GM19395 (cell line): ENCODE measurements around the gene CTNNB1.
A peak's percentile ranks its signal among the peaks of the same experiment; 100 is the strongest.

Experiments used
- ATAC-seq: cut with Tn5 transposase; IDR thresholded peaks from one replicate; pipeline ENCODE4 v1.9.1; 2021; ENCODE audit warnings: mild to moderate bottlenecking, moderate library complexity; ENCODE audit not compliant: unreplicated experiment

Gene CTNNB1

GRCh38 chr3:41190509-41191284 is 8.6 kb upstream of the CTNNB1 start:
- peak; percentile 68 for ATAC-seq

DNA sequence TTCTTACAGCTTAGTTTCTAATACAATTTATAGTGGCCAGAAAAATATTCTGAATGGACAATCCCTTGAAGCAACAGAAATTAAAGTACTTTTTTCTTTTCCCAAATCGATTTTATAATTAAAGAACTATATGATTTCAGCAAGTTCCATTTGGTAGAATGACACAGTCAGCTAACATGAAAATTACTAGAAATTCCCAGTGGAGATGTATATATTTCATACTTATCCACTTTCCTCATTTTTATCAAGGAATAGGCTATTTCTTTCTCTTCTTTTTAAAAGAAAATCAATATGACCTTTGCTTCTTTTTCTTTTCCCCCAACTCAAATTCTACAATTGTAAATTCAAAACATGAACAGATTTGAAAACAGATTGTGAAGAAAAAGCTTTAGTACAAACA is 6.4 kb upstream of the CTNNB1 start:
- no peak for ATAC-seq

- ATAC-seq: no peak
Observed at GRCh38 chr3:41193794-41194539, 5.3 kb upstream of the CTNNB1 start.

DNA sequence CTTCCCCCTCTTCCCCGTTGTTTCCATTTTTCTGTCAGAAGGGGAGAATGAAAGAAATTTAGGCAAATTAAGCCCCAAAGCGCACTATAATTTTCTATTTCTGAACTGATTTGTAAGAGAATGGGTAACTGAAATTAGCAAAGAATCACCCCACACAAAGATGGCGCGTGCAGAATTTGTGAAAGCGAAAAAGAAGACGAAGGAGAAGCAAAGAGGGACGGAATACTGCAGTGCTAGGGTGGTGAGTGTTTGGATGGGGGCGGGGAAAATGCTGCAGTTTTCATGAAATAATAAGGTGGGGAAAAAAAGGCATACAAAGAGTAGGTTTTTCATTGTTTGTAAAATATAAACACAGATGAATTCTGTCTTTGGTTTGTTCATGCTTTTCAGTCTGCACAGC is 4.6 kb upstream of the CTNNB1 start:
- ATAC-seq: no peak

DNA sequence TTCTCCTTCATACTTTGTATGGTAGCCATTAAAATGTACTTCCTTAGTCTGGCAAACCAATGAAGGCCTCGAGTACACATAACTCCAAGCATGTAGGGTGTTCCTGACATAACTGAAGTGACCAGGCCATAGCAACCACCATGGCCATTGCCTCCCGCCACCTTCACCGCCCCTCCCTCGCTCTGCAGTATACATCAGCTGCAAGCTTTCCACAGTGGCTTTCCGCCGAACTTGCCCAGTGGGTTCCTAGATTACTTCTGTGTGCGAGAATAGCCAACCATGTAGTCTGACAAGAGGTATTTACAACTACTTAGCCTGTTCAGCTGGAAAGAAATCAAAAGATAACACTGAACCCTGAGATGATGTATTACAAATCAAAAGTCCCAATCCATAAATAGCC is 3.4 kb upstream of the CTNNB1 start:
- ATAC-seq: no peak

GRCh38 chr3:41196499-41197410 is 2.5 kb upstream of the CTNNB1 start:
- ATAC-seq: no peak

DNA sequence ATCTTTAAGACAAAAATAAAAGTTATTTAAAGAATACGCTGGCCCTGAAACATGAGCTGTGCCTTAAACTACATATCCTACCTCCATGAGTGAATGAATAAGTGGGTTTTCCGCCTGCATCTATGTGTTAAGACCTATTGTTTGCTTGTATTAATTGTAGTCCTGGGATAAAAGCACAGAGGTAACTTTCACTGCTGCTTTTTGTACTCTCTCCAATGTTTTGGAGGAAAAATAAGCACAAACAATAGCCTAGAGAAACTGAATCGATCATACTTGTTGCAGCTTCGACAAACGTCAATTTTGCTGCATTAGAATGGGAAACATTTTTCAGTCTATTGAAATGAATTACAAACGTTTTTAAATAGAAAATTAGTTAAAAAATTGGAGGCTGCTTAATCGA is 1.3 kb upstream of the CTNNB1 start:
- no peak for ATAC-seq

DNA sequence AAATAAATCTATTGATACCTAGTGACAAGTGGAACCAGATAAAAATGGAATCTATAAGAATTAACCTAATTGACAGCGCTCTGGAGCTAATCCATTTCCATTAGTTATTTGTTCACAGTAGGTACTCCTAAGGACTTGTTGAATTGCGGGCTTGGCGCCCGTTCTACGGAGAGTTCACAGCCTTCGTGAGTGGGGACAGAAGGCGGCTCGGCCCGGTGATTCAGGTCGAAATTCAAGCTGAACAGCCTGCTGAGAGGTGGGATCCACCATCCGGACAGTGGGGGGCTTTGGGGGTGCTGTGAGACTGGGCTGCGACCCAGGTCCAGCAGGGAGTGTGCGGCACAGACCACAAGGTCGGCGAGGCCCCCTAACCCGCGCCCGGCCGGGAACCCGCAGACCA is 779 bp upstream of the CTNNB1 start:
- ATAC-seq: peak; percentile 2

DNA sequence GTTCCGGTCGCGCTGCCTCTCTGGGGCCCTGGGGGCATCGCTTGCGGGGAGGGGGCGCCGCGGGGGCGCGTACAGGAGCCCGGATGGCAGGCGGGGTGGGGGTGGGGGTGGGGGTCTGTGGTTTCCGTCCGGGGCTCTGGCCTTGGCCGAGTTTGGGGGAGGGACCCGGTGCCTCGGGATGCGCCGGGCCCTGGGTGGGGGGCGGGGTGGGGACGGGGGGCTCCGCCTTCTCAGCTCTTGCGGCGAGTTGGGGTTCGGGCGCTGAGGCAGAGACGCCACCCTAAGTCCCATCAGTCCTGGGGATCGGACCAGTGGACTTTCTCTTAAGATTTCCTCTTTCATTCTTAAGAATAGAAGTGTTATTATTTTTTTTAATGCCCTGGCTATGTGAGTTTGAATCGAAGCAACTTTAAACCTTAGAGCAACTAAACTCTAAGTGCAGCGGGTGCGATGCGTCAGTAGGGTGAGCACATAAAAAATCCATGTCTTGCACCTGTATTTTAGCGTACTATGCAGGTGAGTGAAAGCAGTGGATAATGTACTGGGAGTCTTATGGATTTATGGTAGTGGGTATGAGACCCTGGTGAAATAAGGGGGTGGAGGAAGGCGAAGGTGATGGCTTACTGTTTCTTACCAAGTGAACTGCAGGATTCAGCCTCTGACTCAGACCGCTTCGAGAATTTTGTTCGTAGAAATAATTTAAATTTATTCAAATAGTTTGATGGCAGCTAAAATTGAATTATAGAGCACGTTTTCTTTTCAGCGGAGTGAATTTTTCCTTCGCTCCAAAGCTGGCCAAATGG is 762 bp downstream of the CTNNB1 start:
- no peak for ATAC-seq

DNA sequence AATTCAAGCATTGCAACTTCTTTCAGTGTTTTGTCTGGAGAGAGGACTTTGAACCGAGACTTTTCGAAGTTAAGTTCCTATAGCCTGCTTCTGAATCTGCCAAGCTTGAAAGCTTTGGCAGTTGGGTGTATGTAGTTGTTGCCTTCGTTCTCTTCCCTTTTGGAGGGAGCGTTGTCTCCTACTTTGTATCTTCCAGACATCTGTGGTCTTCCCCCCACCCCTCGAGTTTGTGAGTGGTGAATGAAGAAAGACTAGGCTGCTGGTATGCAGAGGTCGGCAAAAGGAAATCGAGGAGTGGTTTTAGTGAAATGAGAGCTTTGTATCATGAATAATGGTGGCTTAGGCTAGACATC is 1.3 kb downstream of the CTNNB1 start:
- no peak for ATAC-seq

DNA sequence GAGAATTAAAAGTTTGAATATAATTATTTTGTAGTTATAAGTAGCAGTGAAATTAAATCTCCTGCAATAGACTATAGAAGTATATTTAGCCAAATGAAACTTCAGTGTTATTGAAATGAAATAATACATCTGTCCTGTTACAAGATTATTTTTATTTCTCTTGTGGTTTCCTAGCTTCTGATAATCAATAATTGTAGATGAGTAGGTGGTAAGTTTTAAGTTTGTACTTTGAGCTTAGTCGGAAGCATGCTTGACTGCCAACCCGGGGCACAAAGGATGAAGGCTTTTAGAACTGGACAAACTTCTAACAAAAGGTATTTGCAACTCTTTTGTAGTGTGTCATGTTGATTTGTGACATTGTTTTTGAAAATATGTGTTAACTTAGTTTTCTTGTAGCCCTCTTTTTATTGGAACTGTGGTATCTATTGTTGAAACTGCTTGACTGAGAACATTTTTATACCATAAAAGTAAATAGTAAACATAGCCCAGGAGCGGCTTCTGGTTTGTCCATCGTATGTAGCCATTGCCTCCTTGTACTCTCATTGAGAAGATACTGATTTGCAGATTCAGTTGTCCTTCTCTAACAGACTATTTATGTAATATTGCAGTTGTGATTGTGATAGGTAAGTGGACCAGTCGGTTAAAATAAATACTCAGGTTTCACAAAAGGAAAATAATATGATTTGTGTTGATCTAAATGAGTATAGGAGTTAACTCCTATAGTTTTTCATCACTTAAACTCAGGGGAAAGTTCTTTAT is 2.9 kb downstream of the CTNNB1 start:
- no peak for ATAC-seq

GRCh38 chr3:41202834-41203345 is 3.6 kb downstream of the CTNNB1 start:
- no peak for ATAC-seq

- ATAC-seq: no peak
Observed at GRCh38 chr3:41204369-41204768, 5.1 kb downstream of the CTNNB1 start.

DNA sequence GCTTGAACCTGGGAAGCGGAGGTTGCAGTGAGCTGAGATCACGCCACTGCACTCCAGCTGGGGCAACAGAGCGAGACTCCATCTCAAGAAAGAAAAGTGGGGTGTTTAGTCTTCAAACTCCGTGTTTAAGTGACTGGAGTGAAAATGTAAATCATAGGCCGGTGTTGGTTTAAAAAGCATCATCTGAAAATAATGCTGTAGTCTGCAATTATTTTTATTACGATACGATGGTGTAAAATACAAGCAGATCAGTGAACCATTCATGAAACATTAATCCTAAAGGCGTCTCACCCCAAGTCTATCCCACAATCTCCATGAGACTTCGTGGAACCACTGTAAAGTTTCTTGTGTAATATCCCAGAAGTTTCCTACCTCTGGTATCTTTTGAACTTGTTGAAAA is 6.3 kb downstream of the CTNNB1 start:
- no peak for ATAC-seq

DNA sequence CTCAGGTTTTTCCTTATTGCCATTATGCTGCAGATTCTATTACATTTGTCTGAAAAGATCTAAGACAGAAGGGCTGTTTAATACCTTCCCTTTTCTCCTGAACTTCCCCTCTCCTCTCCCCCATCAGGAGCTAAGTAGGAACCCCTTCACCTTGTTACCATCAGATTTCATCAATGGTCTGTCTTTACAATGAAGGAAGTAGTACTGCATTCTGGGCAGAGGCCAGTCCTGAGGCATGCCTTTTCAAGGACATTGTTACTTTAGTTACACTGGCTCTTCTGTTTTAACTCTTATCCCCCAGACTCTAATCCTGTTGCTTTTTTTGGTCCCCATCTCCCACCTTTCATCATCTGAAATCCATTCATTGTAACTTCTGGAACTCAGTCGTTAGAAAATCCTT is 8.1 kb downstream of the CTNNB1 start:
- no peak for ATAC-seq

GRCh38 chr3:41208507-41209220 is 9.4 kb downstream of the CTNNB1 start:
- no peak for ATAC-seq

DNA sequence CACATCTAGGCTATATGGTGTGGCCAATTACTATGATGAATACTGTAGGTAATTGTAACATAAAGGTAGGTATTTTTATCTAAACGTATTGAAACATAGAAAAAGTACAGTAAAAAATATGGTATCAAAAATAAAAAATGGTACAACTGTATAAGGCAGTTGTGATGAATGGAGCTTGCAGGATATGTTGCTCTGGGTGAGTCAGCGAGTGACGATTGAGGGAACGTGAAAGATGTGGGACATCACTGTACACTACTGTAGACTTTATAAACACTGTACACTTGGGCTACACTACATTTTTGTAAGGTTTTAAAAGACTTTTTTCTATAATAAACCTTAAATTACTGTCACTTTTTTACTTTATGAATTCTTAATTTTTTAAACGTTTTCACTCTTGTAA is 10.3 kb downstream of the CTNNB1 start:
- ATAC-seq: no peak

GRCh38 chr3:41210966-41211365 is 11.7 kb downstream of the CTNNB1 start:
- no peak for ATAC-seq

GRCh38 chr3:41212088-41212487 is 12.8 kb downstream of the CTNNB1 start:
- no peak for ATAC-seq
